GM23338 (cell line): ENCODE measurements around the gene OPTC. TPM values are rescaled to one million over a fixed set of nuclear protein-coding genes. Genes with fewer than 3 reads are reported as not detected.

ENCODE experiments used
- ATAC-seq: fragments of 200-7000 bp; cut with Tn5 transposase; 3 replicates; pipeline ENCODE4 v1.9.1; 2020
- DNase-seq: peaks from one replicate; pipeline ENCODE4 v3.0.0-alpha.2; 2015; ENCODE audit warnings: low spot score
- H2AFZ ChIP-seq: fragments of 200-600 bp; sonication (generic); 2 replicates; pipeline ENCODE4 v1.8.0; 2016; ENCODE audit warnings: antibody characterized with exemption, mild to moderate bottlenecking, moderate library complexity
- H3F3A ChIP-seq: fragments of 200-600 bp; sonication (generic); replicated peaks from 2 replicates; pipeline ENCODE4 v1.8.0; 2017; ENCODE audit warnings: antibody characterized with exemption, mixed run types, low read depth
- H3K27ac ChIP-seq: fragments of 200-600 bp; sonication (generic); 2 replicates; pipeline ENCODE4 v1.6.1; 2016; ENCODE audit warnings: low read depth
- H3K27me3 ChIP-seq: fragments of 200-600 bp; sonication (generic); 2 replicates; pipeline ENCODE4 v1.8.0; 2016; ENCODE audit warnings: mild to moderate bottlenecking, mixed run types, moderate library complexity; ENCODE audit not compliant: insufficient read depth
- H3K36me3 ChIP-seq: fragments of 200-600 bp; sonication (generic); 2 replicates; pipeline ENCODE4 v1.8.0; 2016; ENCODE audit warnings: mild to moderate bottlenecking; ENCODE audit not compliant: insufficient read depth
- H3K4me1 ChIP-seq: fragments of 200-600 bp; sonication (generic); 2 replicates; pipeline ENCODE4 v1.8.0; 2016; ENCODE audit warnings: mild to moderate bottlenecking, moderate library complexity; ENCODE audit not compliant: insufficient read depth
- H3K4me2 ChIP-seq: fragments of 200-600 bp; sonication (generic); 2 replicates; pipeline ENCODE4 v1.7.1; 2017; ENCODE audit warnings: mixed run types
- H3K4me3 ChIP-seq: fragments of 200-600 bp; sonication (generic); 2 replicates; pipeline ENCODE4 v1.6.1; 2016; ENCODE audit warnings: mixed run types
- H3K79me2 ChIP-seq: fragments of 200-600 bp; sonication (generic); replicated peaks from 2 replicates; pipeline ENCODE4 v1.8.0; 2017; ENCODE audit warnings: mild to moderate bottlenecking; ENCODE audit not compliant: insufficient read depth
- H3K9me2 ChIP-seq: fragments of 200-600 bp; sonication (generic); 2 replicates; pipeline ENCODE4 v1.8.0; 2017; ENCODE audit not compliant: insufficient read depth
- H4K20me1 ChIP-seq: fragments of 200-600 bp; sonication (generic); replicated peaks from 2 replicates; pipeline ENCODE4 v1.8.0; 2017; ENCODE audit warnings: mild to moderate bottlenecking; ENCODE audit not compliant: insufficient read depth
- H3K27ac Mint-ChIP-seq: 2 replicates; pipeline ENCODE4 v1.8.0; 2020; ENCODE audit warnings: inconsistent platforms, mild to moderate bottlenecking, moderate library complexity, mixed read lengths
- H3K27me3 Mint-ChIP-seq: 3 replicates; pipeline ENCODE4 v1.8.0; 2022; ENCODE audit warnings: low read depth, mild to moderate bottlenecking, moderate library complexity, mixed read lengths, inconsistent platforms; ENCODE audit not compliant: insufficient read depth, poor library complexity
- H3K36me3 Mint-ChIP-seq: 3 replicates; pipeline ENCODE4 v1.8.0; 2021; ENCODE audit warnings: low read depth, mild to moderate bottlenecking, inconsistent platforms, moderate library complexity, mixed read lengths
- H3K4me1 Mint-ChIP-seq: 3 replicates; pipeline ENCODE4 v1.8.0; 2020; ENCODE audit warnings: mild to moderate bottlenecking, inconsistent platforms, mixed read lengths
- H3K4me3 Mint-ChIP-seq: 3 replicates; pipeline ENCODE4 v1.8.0; 2021; ENCODE audit warnings: moderate library complexity, mild to moderate bottlenecking, inconsistent platforms, mixed read lengths
- H3K9me3 Mint-ChIP-seq: 3 replicates; pipeline ENCODE4 v1.8.0; 2020; ENCODE audit warnings: moderate library complexity, mild to moderate bottlenecking, inconsistent platforms, mixed read lengths
- CREB1 ChIP-seq: fragments of 250-450 bp; sonication (Bioruptor Pico); IDR thresholded peaks from 2 replicates; pipeline ENCODE4 v1.5.0; 2020; ENCODE audit warnings: low read depth, mild to moderate bottlenecking, moderate library complexity
- ETS1 ChIP-seq: IDR thresholded peaks from 2 replicates; pipeline ENCODE4 v1.6.1; 2016; ENCODE audit warnings: antibody characterized with exemption
- EZH2phosphoT487 ChIP-seq: fragments of 200-600 bp; sonication (generic); IDR thresholded peaks from one replicate; pipeline ENCODE4 v1.8.1; 2018; ENCODE audit warnings: antibody characterized with exemption; ENCODE audit not compliant: unreplicated experiment
- JUNB ChIP-seq: IDR thresholded peaks from one replicate; pipeline ENCODE4 v1.6.1; 2016; ENCODE audit warnings: antibody characterized with exemption; ENCODE audit not compliant: unreplicated experiment
- POLR2AphosphoS5 ChIP-seq: IDR thresholded peaks from 2 replicates; pipeline ENCODE4 v1.6.1; 2016; ENCODE audit warnings: antibody characterized with exemption, low read depth
- STAT1 ChIP-seq: IDR thresholded peaks from one replicate; pipeline ENCODE4 v1.6.1; 2016; ENCODE audit warnings: antibody characterized with exemption; ENCODE audit not compliant: unreplicated experiment
- ZNF462 ChIP-seq: fragments of 250-450 bp; sonication (Bioruptor Pico); IDR thresholded peaks from 2 replicates; pipeline ENCODE4 v1.5.0; 2020; ENCODE audit warnings: mild to moderate bottlenecking, moderate library complexity
- polyA plus RNA-seq: library from polyadenylated mRNA; unstranded; fragments of >200 nt; fragmentation: Nextera tagmentation; extraction: Ambion mirVana; gene quantifications from 2 replicates; pipeline ENCODE4 v1.2.1, GENCODE V29; 2016
- total RNA-seq: library from RNA; depleted of rRNA; stranded (reverse); fragments of >200 nt; shearing (Covaris generic); gene quantifications from 2 replicates; pipeline ENCODE4 v1.2.3, GENCODE V29; 2014

Gene OPTC
- total and polyA plus RNA-seq, 2 experiments from 2014 or later, result 0.50 to 1.0 TPM

GRCh38 chr1:203511930-203512329 lies 18.0 kb downstream of the OPTC start:
- Mint-ChIP-seq H3K9me3 (no peaks in the 10 kb centered on the region; the same call in 2 of the 3 replicates), H3K36me3 (no peaks in the 10 kb centered on the region; the same call in 2 of the 3 replicates), H3K4me1 (peaks cover 68% of the 10 kb centered on the region), H3K27me3 (peaks cover 45% of the 10 kb centered on the region), H3K4me3 (no peak overlapping the region), H3K27ac (no peak overlapping the region)
- Histone ChIP-seq H3K9me2 (no peaks in the 10 kb centered on the region), H3K27me3 (peaks cover 50% of the 10 kb centered on the region), H3K36me3 (no peaks in the 10 kb centered on the region), H3K4me3 (no peak overlapping the region), H3K4me2 (no peak overlapping the region), H3F3A (no peaks in the 10 kb centered on the region), H2AFZ (no peak overlapping the region), H4K20me1 (no peaks in the 10 kb centered on the region), H3K4me1 (peaks cover 45% of the 10 kb centered on the region), H3K27ac (no peak overlapping the region), H3K79me2 (no peaks in the 10 kb centered on the region)
- TF ChIP-seq ZNF462 (CRISPR knock-in tag), result no peak
- TF ChIP-seq EZH2phosphoT487, result no peak
- TF ChIP-seq CREB1, result no peak
- no peak for TF ChIP-seq STAT1
- no peak for TF ChIP-seq ETS1
- TF ChIP-seq JUNB, result no peak
- no peak for TF ChIP-seq POLR2AphosphoS5
- DNase-seq (no peak), ATAC-seq (no peak)
